HG02973 (cell line): ENCODE results near the gene DNAAF9.

Experiments
- ATAC-seq: cut with Tn5 transposase; IDR thresholded peaks from one replicate; pipeline ENCODE4 v1.9.1; 2021; ENCODE audit warnings: moderate library complexity; ENCODE audit not compliant: unreplicated experiment

DNAAF9 gene

GRCh38 chr20:3412600-3413392 is 5.3 kb upstream of the DNAAF9 start:
- ATAC-seq: no peak

GRCh38 chr20:3410464-3410863 is 3.0 kb upstream of the DNAAF9 start:
- no peak for ATAC-seq

- ATAC-seq: no peak
These were observed 1.9 kb upstream of the DNAAF9 start for GRCh38 chr20:3409417-3409816.

- peak; percentile 42 for ATAC-seq
These were observed 535 bp upstream of the DNAAF9 start for GRCh38 chr20:3407771-3408637.

- ATAC-seq: no peak
These were observed 909 bp downstream of the DNAAF9 start for GRCh38 chr20:3406481-3407039.

- no peak for ATAC-seq
These were observed 1.6 kb downstream of the DNAAF9 start for GRCh38 chr20:3405696-3406358.

GRCh38 chr20:3405139-3405538 is 2.3 kb downstream of the DNAAF9 start:
- no peak for ATAC-seq

- no peak for ATAC-seq
These were observed 3.1 kb downstream of the DNAAF9 start for GRCh38 chr20:3404402-3404801.

GRCh38 chr20:3403741-3404140 is 3.7 kb downstream of the DNAAF9 start:
- ATAC-seq: no peak

- no peak for ATAC-seq
These were observed 5.0 kb downstream of the DNAAF9 start for GRCh38 chr20:3402453-3402852.

- ATAC-seq: no peak
These were observed 7.0 kb downstream of the DNAAF9 start for GRCh38 chr20:3400260-3401155.

GRCh38 chr20:3398681-3399252 is 8.7 kb downstream of the DNAAF9 start:
- no peak for ATAC-seq

- ATAC-seq: no peak
These were observed 11.0 kb downstream of the DNAAF9 start for GRCh38 chr20:3396492-3396891.

- ATAC-seq: no peak
These were observed 14.7 kb downstream of the DNAAF9 start for GRCh38 chr20:3392756-3393155.

- no peak for ATAC-seq
These were observed 16.6 kb downstream of the DNAAF9 start for GRCh38 chr20:3390759-3391425.

- ATAC-seq: no peak
These were observed 23.5 kb downstream of the DNAAF9 start for GRCh38 chr20:3383878-3384495.

- ATAC-seq: no peak
These were observed 24.6 kb downstream of the DNAAF9 start for GRCh38 chr20:3382836-3383235.

GRCh38 chr20:3380228-3381070 is 27.0 kb downstream of the DNAAF9 start:
- ATAC-seq: no peak
